ENCODE measurements around the gene TBC1D2.
"Not testable (repeated sequence)": the region's sequence is repeated elsewhere in the genome, so short reads cannot be mapped to it uniquely, and the experiment has no call there.

TBC1D2 gene

DNA sequence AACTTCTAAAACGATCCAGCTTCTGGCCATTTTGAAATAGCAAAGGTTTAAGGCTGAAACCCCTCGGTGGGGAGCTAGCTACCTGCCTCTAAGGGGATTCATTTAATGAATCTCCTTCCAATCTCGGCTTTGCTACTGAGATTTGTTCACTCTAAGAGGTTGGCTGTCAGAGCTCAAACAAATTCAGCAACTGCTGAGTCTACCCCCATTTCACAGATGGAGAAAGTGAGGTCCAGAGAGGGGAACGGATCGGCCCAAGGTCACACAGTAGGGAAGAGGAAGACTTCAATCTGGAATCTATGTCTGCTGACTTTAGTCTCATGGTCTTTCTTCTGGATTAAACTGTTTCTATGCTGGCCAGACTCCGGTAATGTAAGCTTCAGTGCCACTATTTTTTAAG, 66.0 kb downstream of the TBC1D2 start:
- no peak for DNase-seq (ENCODE audit: low read depth in 2 of 2)

DNA sequence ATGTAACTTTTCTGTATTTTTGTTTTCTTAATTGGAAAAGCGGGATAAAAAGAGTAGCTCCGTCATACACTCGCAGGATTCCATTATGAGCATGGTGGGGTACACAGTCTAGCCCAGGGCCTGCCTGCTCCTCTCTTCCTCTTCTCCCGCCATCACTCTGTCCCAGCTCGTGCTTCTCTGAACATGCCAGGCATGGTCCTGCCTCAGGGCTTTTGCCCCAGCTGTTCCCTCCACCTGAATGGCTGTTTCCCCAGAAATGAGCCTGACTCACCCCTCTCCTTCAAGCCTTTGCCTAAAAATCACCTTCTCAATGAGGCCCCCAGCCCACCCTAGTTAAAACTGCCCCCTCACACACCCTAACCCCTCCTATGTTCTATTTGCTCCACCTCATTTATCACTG, 67.5 kb downstream of the TBC1D2 start:
- no peak for DNase-seq (ENCODE audit: low read depth in 2 of 2)

DNA sequence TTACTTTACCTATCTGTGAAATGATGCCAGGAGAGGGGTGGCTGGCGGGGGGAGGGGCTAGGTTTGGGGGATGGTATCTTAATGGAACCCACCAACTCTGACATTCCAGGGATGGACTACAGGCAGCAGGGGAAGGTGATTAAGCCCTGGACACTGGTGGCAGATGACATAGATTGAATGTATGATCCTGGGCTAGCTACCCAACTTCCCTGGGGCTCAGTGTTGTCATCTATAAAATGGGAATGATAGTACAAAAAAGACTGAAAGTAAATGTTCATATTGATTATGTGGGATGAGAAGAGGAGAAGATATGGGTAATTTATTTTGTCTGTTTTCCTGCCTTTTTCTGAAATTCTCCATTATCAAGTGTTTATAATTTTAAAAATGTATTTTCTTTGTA, 69.2 kb downstream of the TBC1D2 start:
- no peak for DNase-seq (ENCODE audit: low read depth in 2 of 2)

DNA sequence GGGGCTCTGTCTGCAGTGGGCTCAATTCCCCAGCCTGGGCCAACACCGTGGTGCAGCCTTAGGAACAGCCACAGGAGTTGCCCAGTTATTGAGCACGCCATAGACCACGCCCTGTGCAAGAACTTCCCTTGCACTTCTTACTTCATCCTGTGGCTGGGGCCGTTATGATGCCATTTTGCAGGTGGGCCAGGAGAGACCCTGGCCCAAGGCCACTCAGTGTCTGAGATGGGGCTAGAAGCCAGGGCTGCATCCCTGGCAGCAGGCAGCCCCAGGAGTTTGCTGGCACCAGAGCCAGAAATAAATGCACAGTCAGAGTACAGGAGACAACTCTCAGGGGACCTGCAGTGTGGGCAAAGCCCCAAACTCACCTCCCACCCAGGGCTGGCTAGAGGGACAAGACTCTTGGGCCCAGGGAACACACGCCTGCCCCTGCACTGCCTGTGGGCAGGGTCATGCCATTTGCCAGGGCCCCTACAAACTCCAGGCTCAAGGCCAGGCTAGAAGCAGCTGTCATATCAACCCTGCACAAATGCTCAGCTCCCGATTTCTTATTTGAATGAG, 69.8 kb downstream of the TBC1D2 start:
- DNase-seq (ENCODE audit: low read depth in 2 of 2), result no peak

DNA sequence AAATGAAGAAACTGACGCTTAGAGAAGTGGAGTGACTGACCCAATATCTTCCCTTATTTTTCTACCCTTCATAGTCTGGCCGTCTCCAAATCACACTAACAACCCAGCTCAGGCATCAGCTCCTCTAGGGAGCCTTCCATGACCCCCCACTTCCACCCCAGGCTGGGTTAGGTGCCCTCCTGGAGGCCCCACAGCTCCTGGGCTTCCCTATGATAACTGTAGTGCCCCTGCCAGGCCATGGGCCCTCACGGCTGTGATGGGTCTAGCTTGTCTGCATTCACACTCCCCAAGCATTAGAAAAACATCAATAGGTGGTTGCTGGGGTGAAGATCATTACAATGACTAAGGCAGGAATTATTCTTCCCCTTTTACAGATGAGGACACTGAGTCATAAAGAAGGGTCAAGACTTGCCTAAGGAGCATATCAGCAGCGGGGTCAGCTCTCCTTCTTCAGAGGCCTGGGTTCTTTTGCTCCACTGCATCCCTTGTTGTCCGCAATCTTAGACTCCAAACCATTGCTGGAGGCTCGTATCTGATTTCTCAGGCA, 70.4 kb downstream of the TBC1D2 start:
- no peak for DNase-seq (ENCODE audit: low read depth in 2 of 2)

DNA sequence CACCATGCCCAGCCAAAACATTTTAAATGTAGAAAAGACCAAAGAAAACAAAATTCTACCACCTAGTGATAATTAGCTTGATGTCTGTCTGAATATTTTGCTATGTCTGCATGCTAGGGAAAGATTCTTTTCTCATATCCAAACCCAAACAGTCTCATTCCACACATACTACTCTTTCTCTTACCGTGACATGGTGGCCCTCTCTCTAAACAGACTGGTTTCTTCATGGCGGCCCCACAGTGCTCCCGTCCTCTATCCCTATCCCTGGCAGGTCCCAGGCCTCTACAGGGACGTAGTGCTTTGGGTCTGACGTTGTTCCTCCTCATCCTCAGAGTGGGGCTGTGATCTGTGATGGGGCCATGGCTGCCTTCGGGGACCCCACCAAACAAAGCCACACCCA, 71.1 kb downstream of the TBC1D2 start:
- no peak for DNase-seq (ENCODE audit: low read depth in 2 of 2)

DNA sequence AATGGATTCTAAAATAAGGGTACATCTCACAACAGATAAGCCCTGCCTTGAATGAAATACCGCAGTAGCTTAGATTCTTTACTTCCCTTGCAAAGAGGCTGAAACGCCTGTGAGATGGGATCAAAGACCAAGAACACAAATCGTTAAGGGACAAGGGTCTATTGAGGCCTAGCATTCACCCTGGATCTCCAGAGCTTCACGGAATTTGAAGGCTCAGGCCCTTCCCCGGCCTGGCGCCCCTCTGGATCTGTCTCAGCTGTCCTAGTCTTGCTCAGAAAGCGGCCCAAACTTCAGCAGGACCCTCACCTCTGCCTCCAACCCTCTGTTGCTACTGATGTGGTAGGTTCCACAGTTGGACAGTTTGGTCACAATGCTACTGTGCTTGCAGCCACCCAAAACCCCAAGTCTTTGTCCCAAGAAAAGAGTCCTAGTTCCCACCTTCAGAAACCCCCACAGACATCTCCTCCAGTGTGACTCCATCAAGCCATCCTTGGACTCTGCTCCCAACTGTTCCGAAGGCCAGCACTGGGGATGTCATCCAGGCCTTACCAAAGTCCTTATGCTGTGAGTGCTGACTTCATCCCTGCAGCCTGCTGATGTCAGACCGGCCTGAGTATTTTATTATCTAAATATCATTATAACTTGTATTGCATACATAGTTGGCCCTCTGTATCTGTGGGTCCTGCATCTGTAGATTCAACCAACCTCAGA, 72.4 kb downstream of the TBC1D2 start:
- DNase-seq (ENCODE audit: low read depth in 2 of 2), result no peak

DNA sequence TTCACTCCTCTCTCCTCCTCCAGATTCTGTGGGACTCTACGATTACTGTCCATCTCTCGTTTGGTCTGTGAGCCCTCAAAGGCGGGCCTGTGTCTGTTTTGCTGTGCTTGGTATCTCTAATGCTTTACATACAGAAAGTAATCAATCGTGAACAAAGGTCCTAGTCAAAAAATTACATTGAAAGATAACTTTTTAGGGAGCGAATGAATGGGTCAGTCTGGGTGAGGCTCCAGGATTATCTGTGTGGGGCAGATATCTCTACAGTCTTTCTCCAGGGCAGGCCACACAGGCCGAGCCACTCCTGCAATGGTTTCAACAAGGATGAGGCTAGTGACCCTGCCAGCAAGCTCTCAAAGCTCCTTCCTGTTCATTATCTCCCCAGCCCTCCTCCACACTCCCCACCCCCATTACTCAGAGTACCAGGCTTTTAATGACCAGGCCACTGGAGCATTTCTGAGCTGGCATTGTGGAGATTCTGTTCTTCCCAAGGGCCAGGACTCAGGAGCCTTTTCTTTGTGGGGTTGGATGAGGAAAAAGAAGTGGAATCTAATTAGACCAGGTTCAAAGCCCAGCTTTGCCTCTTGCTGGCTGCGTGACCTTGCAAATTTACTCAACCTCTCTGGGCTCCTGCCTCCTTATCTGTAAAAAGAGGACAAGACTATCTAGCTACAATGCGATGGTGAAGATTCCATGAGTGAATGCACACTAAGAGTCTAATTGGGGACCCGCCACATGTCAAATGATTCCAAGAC, 73.2 kb downstream of the TBC1D2 start:
- DNase-seq (ENCODE audit: low read depth in 2 of 2), result no peak

DNA sequence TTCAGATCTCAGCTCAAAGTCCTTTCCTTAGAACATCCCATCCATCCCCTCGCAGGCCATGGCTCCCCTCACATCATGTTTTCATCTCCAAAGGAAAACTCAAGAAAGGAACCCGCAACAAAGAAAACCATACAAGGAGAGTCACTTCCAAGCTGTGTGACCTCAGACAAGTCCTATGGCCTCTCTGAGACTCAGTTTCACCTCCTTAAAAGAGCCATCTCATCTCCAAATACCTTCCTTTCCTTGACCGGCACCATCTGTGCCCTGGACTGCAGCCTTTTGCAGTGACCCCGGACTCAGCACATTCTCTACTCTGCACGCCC, 73.7 kb downstream of the TBC1D2 start:
- no peak for DNase-seq (ENCODE audit: low read depth in 2 of 2)

DNA sequence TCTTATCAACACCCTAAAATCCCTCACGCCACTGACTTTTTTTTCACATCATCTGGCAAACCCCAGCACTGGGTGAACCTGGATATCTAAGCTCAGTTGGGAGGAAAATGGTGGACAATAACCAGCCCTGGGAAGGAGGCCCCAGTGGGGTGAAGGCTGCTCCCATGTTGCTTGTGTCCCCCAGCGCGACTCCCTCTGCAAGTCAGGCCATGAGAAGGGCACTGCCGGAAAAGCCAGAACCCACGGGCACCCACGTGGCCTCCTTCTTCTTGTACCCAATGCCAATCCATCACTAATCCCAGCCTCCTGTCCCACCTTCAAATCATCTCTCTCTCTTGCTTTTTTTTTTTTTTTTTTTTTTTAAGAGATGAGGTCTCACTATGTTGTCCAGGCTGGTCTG, 74.5 kb downstream of the TBC1D2 start:
- no peak for DNase-seq (ENCODE audit: low read depth in 2 of 2)

DNA sequence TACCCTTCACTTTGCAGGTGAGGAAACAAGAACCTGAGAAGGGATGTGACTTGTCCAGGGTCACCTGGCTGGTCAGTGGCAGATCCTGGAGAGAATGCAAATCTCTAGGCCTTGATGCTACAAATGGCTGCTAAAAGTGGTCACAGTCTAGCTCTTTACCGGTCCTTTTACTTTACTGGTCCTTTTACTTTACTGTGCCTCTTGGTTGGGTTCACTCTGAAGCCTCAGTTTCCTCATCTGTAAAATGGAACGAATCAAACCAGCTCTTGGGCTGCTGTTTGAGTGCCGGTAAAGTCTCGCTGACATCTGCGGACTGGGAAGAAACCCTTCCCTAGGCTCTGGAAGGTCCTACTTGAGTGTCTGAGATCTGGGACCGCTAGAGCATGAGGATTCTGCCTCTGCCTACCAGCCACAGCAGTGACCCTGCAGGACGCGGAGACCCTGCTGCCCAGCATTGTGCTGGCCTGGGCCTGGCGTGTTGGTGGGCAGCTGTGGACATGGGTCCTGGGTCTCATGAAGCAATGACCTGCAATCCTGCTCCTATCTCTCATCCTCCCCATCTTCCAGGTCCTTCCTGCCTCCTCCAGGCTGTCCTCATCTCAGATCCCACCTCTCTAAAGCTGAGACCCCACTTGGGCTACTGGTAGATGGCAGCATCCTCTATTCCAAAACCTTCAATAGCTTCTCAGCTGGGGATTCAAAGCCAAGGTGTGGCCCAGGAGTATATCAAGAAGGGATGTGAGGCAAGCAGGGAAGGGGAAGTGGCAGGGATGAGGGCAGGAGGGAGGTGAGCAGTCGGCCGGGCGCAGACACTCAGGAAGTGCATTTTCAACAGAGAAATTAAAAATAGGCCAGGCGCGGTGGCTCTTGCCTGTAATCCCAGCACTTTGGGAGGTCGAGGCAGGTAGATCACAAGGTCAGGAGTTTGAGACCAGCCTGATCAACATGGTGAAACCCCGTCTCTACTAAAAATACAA, 76.3 kb downstream of the TBC1D2 start:
- no peak for DNase-seq (ENCODE audit: low read depth in 2 of 2)

DNA sequence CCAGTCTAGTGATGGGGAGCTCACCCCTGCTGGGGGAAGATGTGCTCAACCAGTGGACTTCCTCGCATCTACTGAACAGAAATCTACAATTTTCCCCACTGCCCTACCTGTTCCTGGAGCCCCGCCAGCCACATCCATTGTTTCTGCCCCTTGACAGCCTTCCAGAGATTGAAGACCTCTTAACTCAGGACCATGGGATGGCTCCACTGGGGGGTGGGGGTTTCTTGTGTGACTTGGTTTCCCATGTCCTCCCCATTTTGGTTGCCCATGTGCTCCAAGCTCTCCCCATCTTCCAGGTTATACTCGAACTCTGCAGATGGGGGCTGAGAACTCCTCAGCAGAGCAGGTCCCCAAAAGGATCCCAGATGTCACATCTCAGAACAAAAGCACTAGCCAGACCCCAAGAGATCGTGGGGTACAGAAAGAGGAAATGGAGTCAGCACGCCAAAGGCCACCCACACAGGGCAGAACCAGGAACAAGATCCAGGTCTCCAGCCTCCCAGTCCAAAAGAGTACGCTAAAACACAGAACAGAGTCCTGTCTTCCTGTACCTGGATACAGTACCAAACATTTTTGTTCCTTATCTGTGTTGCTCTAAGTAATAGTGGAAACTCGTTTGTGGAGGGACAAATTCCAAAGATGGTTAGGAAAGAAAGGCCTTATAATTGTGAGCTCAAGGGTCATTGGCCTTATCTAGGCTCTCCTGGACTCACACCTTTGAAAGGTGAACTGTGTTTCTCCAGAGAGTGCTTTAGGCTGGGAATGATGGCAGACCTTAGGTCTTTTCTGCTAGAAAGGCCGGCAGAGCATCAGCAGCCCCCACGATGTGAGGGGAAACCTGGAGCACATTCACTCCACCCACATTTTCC, 78.8 kb downstream of the TBC1D2 start:
- DNase-seq (ENCODE audit: low read depth in 2 of 2), result no peak

DNA sequence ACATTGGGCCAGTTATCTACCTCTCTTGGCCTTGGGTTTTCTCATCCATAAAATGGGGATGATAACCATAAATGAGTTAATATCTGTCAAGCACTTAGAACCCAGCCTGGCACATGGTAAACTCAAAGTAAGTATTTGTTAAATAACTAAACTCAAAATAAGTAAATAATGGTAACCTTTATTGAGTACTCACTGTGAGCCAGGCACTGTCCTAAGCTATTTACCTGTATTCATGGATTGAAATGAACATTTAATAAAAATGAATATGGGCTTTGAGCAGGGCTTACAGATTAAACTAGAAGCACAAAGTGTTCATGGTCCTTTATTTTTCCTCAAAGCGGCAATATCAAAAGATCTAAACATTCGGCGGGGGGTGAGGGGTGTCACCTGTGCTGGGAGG, 79.7 kb downstream of the TBC1D2 start:
- no peak for DNase-seq (ENCODE audit: low read depth in 2 of 2)

DNA sequence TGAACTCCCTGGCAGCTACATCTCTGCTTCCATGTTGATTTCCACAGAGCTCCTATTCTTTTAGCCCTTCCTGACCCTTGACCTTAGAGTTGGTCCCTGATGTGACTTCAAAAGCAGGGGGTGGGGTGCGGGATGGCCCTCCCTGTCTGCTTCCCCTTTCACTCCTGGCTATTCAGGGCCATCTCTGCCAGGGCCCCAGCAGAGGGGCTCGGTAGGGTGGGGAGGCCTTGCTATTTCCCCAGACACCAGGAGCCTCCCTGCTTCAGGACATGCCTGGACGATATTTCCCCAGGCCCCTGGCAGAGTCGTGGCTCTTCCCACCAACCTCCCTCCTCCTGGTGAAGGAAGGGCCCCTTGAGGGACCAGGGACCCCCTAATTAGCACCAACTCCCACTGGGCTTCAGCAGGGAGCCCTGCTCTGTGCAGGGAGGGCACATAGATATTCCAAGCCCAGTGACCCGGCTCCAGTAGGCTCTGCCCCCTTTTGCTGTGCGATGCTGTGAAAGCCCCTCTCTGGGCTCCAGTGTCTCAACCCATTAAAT, 80.3 kb downstream of the TBC1D2 start:
- DNase-seq (ENCODE audit: low read depth in 2 of 2), result no peak

DNA sequence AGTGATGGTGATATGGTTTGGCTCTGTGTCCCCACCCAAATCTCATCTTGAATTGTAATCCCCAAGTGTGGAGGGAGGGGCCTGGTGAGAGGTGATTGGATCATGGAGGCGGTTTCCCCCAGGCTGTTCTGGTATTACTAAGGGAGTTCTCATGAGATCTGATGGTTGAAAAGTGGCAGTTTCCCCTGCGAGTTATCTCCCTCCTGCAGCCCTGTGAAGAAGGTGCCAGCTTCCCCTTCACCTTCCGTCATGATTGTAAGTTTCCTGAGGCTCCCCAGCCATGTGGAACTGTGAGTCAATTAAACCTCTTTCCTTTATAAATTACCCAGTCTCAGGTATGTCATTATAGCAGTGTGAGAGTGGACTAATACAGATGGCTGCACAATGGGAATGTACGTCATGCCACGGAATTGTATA, 80.9 kb downstream of the TBC1D2 start:
- not testable (repeated sequence) for DNase-seq (ENCODE audit: low read depth in 2 of 2)

DNA sequence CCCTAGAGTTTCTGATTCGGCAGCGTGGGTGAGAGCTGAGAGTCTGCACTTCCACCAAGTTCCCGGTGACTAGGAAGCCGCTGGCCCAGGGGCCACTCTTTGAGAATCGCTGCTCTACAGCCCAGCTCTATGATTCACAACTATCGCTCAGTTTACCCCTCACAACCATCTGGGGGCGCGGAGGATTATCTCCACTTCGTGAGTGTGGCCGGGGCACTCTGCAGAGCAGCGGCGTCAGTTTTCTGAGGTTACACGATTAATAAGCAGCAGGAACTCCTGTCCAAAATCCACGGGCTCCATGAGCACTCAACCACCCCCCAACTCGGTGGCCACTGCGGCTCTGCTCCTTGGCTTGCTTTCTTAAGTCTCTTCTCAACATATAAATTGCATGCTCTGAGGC, 82.3 kb downstream of the TBC1D2 start:
- DNase-seq (ENCODE audit: low read depth in 2 of 2), result no peak

DNA sequence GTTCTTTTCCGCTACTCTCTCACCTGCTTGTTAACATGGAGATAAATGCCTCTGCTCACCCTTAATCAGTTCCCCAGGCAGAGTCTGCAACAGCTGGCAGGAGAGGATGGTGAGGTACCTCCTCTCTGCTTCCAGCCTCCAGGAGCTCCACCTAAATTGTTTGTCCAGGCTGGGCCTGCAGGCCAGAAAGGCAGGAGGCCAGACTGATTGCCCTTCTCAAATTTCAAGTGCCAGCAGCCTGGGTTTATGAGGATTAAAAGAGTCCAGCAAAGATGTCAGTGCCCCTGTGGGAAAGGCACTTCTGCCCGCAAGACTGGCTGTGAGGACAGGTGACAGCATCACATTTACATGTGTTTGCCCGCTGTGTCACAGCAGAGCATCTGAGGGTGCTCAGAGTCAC, 82.8 kb downstream of the TBC1D2 start:
- DNase-seq (ENCODE audit: low read depth in 2 of 2), result no peak

DNA sequence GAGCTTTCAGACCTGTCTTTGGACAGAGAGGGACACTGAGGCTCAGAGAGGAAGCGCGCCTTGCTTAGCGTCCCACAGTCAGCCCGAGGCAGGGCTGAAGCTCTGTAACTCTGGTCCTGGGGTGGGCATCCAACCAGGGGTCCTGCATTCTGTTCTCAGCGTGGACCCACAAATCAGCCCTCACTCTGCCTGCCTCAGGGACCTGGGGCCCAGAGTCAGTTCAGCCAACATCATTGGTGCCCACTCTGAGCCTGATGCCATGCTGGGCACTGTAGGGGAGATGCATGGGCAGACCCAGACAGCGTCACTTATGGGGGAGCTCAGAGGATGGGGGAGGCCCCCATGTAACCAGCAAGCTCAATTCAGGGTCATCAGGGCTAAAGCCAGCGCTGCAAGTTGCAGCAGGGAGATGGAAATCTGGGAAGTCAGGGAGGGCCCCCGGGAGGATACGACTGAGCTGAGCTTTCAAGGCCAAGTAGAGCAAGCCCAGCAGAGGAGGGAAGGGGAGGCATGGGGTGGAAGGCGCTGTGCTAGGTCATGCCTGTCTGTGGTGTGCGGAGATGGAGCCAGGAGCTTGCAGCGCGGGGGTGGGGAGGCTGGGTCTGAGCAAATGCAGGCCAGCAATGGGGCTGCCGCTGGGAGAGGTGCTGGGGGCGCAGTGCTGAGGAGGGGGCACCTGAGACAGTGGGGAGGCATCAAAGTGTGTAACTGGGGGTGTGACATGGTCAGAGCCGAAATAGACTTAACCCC, 84.1 kb downstream of the TBC1D2 start:
- no peak for DNase-seq (ENCODE audit: low read depth in 2 of 2)

DNA sequence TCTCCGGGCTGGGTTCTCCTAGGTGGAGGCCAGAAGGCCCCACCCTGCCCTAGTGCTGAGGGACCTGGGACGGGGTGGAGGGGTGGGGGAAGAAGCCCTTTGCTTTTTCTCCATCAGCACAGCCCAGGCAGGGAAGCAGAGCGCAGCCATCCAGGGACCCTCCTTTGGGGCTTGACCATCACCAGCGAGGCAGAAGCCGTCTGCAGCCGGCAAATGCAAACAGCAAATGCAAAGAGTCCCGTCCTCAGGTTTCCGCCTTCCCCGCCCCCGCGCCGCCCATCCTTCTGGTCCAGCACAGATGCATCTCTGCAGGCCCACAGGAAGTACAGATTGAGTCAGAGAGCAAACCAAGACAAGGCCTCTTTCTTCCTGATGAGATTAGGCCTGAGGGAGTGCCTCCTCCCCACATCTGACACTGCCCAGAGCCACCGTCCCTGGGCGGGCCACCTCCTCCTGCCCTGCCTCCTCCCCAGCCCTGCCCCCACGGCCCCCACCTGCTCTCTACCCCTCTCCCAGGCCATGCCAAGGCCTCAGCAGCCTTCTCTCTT, 86.4 kb downstream of the TBC1D2 start:
- no peak for DNase-seq (ENCODE audit: low read depth in 2 of 2)

Measured in fibroblast of skin of left biceps (primary cell).